Measurements from ENCODE around the gene ACOX1.

GRCh38 chr17:75941442-75941819, 37.5 kb downstream of the ACOX1 start:
- TF ChIP-seq RAD21 (IDR thresholded peaks at IDR 0.05; ENCODE audit: low read depth), result no peak
- TF ChIP-seq REST (IDR thresholded peaks at IDR 0.05; ENCODE audit: low read depth), result no peak
- TF ChIP-seq CEBPB (IDR thresholded peaks at IDR 0.05), result no peak

All from Ishikawa (cell line).